ENCODE data around the gene PGGHG. TPM values are rescaled to one million over a fixed set of nuclear protein-coding genes. Genes with fewer than 3 reads are reported as not detected.

PGGHG gene
- total RNA-seq, 2 donors from 2014 or later = 10.6 to 12.9 TPM

- H3K4me3 ChIP-seq = no peak overlapping the region
- H3K9ac ChIP-seq (ENCODE audit: low read depth in 2 of 2, low read length in 2 of 2) = no peak overlapping the region
- TF ChIP-seq CTCF (IDR thresholded peaks at IDR 0.05) = no peak
- H3K4me1 ChIP-seq = peaks cover 5% of the 10 kb centered on the region
- no peak overlapping the region for H3K27ac ChIP-seq
- H3K9me3 ChIP-seq = no peaks in the 10 kb centered on the region
- intact Hi-C loops (cut with DNase I) = no loop called here
- DNase-seq = no peak
- no peaks in the 10 kb centered on the region for H3K36me3 ChIP-seq
- peaks cover 3% of the 10 kb centered on the region for H3K27me3 ChIP-seq
These were observed 7.5 kb downstream of the PGGHG start for GRCh38 chr11:296171-297050.

DNA sequence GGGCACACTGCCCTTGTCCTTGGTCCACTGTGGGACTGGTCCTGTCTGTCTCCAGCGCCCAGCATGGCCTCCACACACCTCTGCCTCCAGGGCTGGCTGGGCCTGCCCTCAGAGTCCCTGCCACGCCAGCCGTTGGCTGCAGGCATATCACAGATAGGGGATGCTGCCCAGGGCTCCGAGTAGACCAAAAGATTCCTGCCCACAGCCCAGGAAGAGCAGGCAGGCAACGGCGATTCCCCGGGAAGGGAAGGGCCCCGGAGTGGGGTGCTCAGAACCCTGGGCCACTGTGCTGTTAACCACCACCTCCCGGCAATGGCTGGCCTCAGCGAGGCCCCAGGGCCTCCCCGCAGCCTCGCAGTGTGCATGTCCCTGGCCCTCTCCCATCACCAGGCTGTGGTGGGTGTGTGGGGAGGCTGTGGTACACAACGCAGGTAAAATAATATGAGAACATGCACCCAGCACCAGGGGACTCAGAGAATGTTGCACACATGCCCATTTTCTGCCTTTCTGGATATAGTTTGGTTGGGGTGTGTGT lies 8.2 kb downstream of the PGGHG start:
- intact Hi-C loops (cut with DNase I) = no loop called here
- DNase-seq = no peak
- no peak overlapping the region for H3K27ac ChIP-seq
- TF ChIP-seq CTCF (IDR thresholded peaks at IDR 0.05) = no peak
- H3K27me3 ChIP-seq = peaks cover 3% of the 10 kb centered on the region
- peaks cover 5% of the 10 kb centered on the region for H3K4me1 ChIP-seq
- H3K9ac ChIP-seq (ENCODE audit: low read depth in 2 of 2, low read length in 2 of 2) = no peak overlapping the region
- H3K4me3 ChIP-seq = no peak overlapping the region
- no peaks in the 10 kb centered on the region for H3K36me3 ChIP-seq
- H3K9me3 ChIP-seq = no peaks in the 10 kb centered on the region

GRCh38 chr11:297586-298405 lies 8.9 kb downstream of the PGGHG start:
- Histone ChIP-seq H3K36me3 (no peaks in the 10 kb centered on the region), H3K4me1 (peaks cover 5% of the 10 kb centered on the region), H3K9ac (ENCODE audit: low read depth in 2 of 2, low read length in 2 of 2) (peak overlapping the region in 1 of 2 donors; percentile 35), H3K27me3 (peaks cover 3% of the 10 kb centered on the region), H3K27ac (no peak overlapping the region), H3K4me3 (no peak overlapping the region), H3K9me3 (no peaks in the 10 kb centered on the region)
- intact Hi-C loops (cut with DNase I) = no loop called here
- TF ChIP-seq CTCF (IDR thresholded peaks at IDR 0.05) = no peak
- DNase-seq = no peak

DNA sequence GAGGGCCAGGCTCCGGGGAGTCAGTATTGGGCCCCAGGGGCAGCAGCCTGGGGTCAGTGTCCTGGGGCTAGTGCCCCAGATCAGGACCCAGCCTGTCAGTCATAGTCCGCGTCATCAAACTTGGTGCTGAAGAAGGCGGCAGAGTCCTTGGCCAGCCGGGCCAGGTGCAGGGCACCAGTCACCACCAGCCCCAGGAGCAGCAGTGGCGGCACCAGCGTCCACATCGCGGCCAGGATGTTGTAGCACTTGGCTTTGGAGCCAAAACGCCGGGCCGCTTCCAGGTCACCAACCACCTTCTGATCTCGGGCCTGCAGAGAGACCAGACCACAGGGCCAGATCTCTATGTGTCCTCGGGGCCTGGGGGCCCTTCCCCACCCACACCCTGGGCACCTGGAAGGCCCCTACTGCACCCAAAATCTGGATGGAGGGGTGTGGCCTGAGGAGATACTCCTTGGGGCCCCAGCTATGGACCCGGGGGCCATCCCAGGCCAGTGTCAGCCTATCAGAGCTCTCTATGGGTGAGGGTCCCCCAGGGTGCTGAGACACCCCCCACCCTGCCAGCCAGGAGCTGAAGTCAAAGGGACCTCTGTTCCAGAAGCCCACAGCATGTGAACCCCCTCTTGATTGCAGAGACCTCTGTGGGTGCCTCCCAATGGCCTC lies 9.6 kb downstream of the PGGHG start:
- peaks cover 3% of the 10 kb centered on the region for H3K27me3 ChIP-seq

More for the DNA sequence above, 9.6 kb downstream of the PGGHG start:
- TF ChIP-seq CTCF (IDR thresholded peaks at IDR 0.05) = no peak
- H3K9ac ChIP-seq (ENCODE audit: low read depth in 2 of 2, low read length in 2 of 2) = no peak overlapping the region
- H3K9me3 ChIP-seq = no peaks in the 10 kb centered on the region
- H3K4me1 ChIP-seq = peaks cover 5% of the 10 kb centered on the region
- no peaks in the 10 kb centered on the region for H3K36me3 ChIP-seq
- DNase-seq = no peak
- no peak overlapping the region for H3K27ac ChIP-seq
- intact Hi-C loops (cut with DNase I) = no loop called here
- no peak overlapping the region for H3K4me3 ChIP-seq
